Epidermal melanocyte (primary cell): Measurements from ENCODE around the gene SULT1A2.
"Not testable (repeated sequence)": the region's sequence is repeated elsewhere in the genome, so short reads cannot be mapped to it uniquely, and the experiment has no call there.

Experiments used
- DNase-seq: peaks from one replicate; pipeline ENCODE4 v3.0.0; 2011; ENCODE audit warnings: low spot score; ENCODE audit not compliant: insufficient read length

Gene SULT1A2

GRCh38 chr16:28561557-28562187 is 35.2 kb downstream of the SULT1A2 start:
- DNase-seq: no peak

GRCh38 chr16:28558456-28558855 is 38.4 kb downstream of the SULT1A2 start:
- no peak for DNase-seq

GRCh38 chr16:28556914-28557320 is 39.9 kb downstream of the SULT1A2 start:
- peak; percentile 51 for DNase-seq

DNA sequence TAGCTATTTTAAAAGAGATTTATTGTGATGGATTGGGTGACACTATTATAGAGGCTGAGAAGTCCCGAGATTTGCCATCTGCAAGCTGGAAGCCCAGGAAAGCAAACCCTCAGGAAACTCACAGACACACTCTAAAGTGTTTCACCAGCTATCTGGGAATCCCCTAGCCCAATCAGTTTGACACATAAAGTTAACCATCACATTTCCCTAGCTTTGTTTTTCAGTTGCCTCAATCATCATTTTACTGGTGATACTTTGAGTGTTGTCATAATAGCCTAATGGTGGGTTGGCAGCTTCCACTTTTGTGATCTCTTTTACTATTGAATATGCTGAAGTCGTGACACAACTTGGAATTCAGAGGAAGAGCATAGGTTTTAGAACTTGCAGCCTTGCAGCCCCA is 41.3 kb downstream of the SULT1A2 start:
- no peak for DNase-seq

DNA sequence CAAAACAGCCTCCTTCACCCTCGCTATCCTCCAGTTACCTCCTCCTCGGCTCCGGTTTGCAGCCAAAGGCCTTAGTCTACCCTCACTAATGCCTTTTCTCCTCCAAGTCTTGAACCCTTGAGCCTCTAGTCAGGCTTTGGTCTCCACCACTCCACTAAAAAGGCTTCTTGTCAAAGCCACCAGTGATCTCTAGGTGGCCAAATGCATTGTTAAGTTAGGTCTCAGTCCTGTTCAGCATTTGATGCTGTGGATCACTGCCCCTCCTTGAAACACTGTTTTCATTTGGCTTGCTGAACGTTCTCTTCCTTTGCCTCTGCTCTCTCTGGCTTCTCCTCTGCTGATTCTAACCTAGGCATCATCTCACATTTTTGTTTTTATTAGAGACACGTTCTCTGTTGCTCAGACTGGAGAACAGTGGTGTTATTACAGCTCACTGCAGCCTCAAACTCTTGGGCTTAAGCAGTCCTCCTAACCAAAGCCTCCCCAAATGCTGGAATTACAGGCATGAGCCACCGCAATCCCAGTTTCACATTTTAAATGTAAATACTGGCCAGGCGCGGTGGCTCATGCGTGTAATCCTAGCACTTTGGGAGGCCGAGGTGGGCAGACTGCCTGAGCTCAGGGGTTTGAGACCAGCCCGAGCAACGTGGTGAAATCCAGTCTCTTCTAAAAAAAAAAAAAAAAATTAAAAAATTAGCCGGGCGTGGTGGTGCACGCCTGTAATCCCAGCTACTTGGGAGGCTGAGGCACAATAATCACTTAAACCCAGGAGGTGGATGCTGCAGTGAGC is 42.0 kb downstream of the SULT1A2 start:
- no peak for DNase-seq

GRCh38 chr16:28553776-28554633 is 42.8 kb downstream of the SULT1A2 start, which contains the start of gene SGF29:
SGF29 (plus strand) TSS chr16:28553920; CDS start chr16:28581070, 27,150 bp downstream.
- DNase-seq: peak; percentile 92

- DNase-seq: no peak
Measured at GRCh38 chr16:28549301-28549899, 47.5 kb downstream of the SULT1A2 start.

GRCh38 chr16:28548306-28548802 is 48.5 kb downstream of the SULT1A2 start:
- no peak for DNase-seq

GRCh38 chr16:28546626-28547025 is 50.2 kb downstream of the SULT1A2 start:
- no peak for DNase-seq

- not testable (repeated sequence) for DNase-seq
Measured at GRCh38 chr16:28545964-28546363, 50.9 kb downstream of the SULT1A2 start.

DNA sequence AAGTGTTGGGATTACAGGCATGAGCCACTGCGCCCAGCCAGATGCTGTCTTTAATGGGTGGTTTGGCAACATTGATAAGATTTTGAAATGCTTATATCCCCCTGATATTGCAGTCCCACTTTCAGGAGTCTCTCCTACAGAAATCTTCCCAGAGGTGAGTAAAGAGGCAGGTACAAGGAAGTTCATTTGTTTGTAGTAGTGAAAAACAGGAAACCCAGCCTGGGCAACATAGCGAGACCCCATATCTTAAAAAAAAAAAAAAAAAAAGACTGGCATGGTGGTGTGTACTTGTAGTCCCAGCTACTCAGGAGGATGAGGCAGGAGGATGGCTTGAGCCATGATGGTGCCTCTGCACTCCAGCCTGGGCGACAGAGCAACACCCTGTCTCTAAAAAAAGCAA is 51.9 kb downstream of the SULT1A2 start:
- DNase-seq: no peak

DNA sequence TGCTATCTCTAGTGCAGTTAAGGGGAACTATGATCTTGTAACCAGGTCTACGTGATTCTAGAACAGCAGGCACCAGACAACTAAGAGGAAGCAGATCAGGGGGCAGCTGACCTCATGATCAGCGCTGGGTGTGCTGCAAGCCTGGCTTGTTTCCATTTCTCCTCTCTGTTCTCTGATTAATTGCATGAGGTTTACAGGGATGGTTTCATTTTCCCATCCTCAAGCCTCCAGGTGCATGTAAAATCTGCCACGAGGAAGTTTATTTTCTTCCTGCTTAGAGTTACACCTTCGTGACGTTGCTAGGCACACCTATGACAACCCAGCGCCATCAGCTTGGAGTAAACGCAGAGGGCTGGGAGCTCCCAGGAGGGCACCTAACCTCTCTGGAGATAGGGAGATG is 53.8 kb downstream of the SULT1A2 start:
- DNase-seq: no peak

GRCh38 chr16:28542646-28543045 is 54.2 kb downstream of the SULT1A2 start:
- no peak for DNase-seq
